ENCODE results near the gene CCNJ.
A peak's percentile ranks its signal among the peaks of the same experiment; 100 is the strongest.

The CCNJ gene

DNA sequence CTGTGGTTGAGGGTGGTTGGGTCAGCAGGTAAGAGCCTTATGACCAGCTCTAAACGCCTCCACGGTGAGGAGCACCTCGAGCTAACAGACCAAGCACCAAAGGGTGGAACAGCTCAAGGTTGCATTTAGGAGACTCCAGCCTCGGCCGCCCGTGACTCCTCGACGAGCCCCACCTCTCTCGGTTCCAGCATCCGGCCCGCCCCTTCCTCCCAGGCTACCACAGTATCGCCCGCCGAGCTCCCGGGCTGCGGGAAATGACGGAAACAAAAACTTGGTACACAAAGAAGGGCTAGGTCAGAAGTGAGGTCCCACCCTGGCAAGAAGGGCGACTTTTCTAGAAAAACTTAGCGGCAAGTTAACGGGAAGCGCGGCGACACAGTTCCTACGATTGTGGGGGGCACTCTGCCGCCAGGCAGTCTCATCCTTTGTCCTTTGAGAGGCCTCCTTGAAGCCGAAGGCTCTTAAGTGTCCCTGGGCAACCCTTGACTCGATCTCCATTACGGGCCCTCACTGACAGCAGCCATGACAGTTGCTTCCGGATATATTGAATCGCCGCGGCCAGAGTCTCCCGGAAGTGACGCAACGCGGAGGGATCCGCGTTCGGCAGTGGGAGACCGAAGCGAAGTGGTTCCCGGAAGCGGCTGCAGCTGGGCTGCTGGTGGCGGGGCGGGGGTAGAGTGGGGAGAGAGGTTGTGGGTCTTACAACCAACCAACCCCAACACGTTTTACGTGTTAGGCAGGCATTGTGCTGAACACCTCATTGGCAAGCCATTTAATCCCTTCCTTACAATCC lies 46.5 kb downstream of the CCNJ start:
- POLR2A ChIA-PET: interaction anchor here (0.7 to 2.1 kb wide), 2 partner anchors 35 to 40 kb away, joined by 3 to 44 read pairs; partner anchors contain the start of gene ZNF518A
- CTCF ChIA-PET: interaction anchor here (0.7 to 0.9 kb wide), 3 partner anchors 40 to 531 kb away, joined by 3 read pairs; partner anchors contain the start of gene ZNF518A
- peak overlapping the region; percentile 81 for H3K4me3 ChIP-seq (ENCODE audit: low read depth, low read length)

DNA sequence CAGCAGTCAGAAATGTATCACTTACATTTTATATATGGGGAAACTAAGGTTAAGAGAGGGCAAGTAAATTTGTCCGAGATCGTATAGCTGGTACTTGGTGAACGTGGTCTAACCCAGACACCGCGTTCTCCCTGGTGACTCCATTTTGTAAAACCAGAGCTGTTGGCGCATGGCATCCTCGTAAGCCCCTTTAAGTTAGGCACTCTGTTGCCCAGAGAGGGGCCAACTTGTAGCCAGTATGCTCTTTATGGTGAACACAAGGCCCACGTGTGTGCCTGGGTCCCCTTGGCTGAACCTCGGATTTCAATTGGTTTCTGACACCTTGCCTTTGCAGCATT lies 47.0 kb downstream of the CCNJ start:
- POLR2A ChIA-PET: interaction anchor here (0.6 to 2.1 kb wide), 2 partner anchors 40 to 196 kb away, joined by 3 to 44 read pairs; partner anchors contain the start of gene ZNF518A
- CTCF ChIA-PET: interaction anchor here (1.1 kb wide), 1 partner anchor 39 kb away, joined by 3 read pairs; the partner anchor contains the start of gene ZNF518A
- no peak for DNase-seq (ENCODE audit: low read depth, low spot score)
- H3K4me3 ChIP-seq (ENCODE audit: low read depth, low read length): peak overlapping the region; percentile 81
- TF ChIP-seq, protein P1, sequence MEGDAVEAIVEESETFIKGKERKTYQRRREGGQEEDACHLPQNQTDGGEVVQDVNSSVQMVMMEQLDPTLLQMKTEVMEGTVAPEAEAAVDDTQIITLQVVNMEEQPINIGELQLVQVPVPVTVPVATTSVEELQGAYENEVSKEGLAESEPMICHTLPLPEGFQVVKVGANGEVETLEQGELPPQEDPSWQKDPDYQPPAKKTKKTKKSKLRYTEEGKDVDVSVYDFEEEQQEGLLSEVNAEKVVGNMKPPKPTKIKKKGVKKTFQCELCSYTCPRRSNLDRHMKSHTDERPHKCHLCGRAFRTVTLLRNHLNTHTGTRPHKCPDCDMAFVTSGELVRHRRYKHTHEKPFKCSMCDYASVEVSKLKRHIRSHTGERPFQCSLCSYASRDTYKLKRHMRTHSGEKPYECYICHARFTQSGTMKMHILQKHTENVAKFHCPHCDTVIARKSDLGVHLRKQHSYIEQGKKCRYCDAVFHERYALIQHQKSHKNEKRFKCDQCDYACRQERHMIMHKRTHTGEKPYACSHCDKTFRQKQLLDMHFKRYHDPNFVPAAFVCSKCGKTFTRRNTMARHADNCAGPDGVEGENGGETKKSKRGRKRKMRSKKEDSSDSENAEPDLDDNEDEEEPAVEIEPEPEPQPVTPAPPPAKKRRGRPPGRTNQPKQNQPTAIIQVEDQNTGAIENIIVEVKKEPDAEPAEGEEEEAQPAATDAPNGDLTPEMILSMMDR (IDR thresholded peaks at IDR 0.05; ENCODE audit: insufficient read depth, low read length, missing control alignments): no peak

More for the DNA sequence above, 46.5 kb downstream of the CCNJ start:
- peak; percentile 74 for DNase-seq (ENCODE audit: low read depth, low spot score)
- TF ChIP-seq, protein P1 (IDR thresholded peaks at IDR 0.05; ENCODE audit: insufficient read depth, low read length, missing control alignments): no peak

DNA sequence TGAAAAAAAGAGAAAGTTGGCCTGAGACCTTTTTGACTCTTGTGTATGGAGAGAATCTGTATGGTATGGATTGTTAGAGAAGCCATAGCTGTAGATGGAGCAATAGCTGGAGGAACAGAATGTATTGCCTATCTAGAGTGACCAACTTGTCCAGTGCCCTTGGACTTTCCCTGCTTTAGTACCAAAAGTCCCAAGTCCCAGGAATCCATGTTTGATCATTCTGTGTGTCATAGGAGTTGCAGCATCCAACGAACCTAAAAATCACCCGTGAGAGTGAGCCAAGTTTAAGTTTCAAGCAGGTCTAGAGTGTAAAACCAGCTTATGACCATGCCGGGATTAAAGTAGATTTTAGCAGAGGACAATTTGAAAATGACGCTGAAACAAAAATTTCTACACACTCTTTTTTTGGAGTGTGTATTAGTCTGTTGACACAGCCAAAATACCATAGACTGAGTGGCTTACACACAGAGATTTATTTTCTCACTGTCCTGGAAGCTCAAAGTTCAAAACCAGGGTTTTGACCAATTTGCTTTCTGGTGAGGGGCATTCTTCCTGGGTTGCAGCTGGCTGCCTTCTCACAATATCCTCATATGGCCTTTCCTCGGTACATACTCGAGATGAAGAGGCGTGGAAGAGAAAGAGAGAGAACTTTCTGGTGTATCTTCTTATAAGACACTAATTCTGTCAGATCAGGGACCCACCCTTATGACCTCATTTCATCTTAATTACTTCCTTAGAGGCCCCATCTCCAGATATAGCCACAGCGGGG lies 49.8 kb downstream of the CCNJ start:
- POLR2A ChIA-PET: no interaction called here
- CTCF ChIA-PET: interaction anchor here (0.7 kb wide), 1 partner anchor 76 kb away, joined by 3 read pairs; no protein-coding TSS in a partner anchor
- no peak for DNase-seq (ENCODE audit: low read depth, low spot score)
- no peak overlapping the region for H3K4me3 ChIP-seq (ENCODE audit: low read depth, low read length)
- TF ChIP-seq, protein P1 (IDR thresholded peaks at IDR 0.05; ENCODE audit: insufficient read depth, low read length, missing control alignments): no peak

DNA sequence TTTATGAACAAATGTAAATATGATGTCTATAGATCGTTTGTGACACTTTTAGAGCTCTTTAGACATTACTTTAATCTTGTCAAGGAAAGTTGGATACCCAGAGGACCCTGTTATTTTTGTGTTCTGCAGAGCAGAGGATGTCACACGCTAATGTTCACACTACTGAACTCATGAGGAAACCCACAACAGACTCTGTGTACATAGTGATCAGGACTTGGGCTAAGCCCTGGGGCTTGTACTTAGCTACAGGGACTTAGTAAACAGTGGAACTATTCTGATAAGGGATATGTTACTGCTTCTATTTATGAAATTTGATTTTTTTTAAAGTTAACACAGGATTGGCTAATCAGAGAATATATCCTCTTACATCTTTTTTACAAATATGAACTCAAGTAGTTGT lies 50.6 kb downstream of the CCNJ start:
- no peak for DNase-seq (ENCODE audit: low read depth, low spot score)
- CTCF ChIA-PET: interaction anchor here (0.7 kb wide), 1 partner anchor 77 kb away, joined by 3 read pairs; no protein-coding TSS in a partner anchor
- H3K4me3 ChIP-seq (ENCODE audit: low read depth, low read length): no peak overlapping the region
- TF ChIP-seq, protein P1 (IDR thresholded peaks at IDR 0.05; ENCODE audit: insufficient read depth, low read length, missing control alignments): no peak
- POLR2A ChIA-PET: interaction anchor here (1.5 kb wide), 1 partner anchor 36 kb away, joined by 4 read pairs; the partner anchor contains the start of gene ZNF518A

DNA sequence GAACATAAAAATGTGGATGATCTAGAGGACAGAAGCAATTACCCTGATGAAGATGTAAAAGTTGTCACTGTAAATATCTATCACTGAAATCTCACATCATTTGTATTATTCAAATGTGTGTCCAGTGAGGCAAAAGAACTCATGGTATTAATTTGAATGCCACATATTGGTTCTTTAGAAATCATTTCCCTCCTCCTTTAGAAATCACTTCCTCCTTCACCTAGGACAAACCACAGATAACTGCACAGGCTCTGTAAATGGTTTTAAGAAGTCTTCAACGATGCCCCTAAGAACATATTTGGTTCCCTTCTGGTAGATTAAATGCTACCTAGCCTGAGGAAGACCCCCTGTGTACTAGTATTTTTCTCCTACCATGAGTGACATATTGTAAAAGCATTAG lies 53.6 kb downstream of the CCNJ start:
- ChIA-PET POLR2A (no interaction called here), CTCF (no interaction called here)
- no peak for DNase-seq (ENCODE audit: low read depth, low spot score)
- no peak overlapping the region for H3K4me3 ChIP-seq (ENCODE audit: low read depth, low read length)
- TF ChIP-seq, protein P1 (IDR thresholded peaks at IDR 0.05; ENCODE audit: insufficient read depth, low read length, missing control alignments): no peak

DNA sequence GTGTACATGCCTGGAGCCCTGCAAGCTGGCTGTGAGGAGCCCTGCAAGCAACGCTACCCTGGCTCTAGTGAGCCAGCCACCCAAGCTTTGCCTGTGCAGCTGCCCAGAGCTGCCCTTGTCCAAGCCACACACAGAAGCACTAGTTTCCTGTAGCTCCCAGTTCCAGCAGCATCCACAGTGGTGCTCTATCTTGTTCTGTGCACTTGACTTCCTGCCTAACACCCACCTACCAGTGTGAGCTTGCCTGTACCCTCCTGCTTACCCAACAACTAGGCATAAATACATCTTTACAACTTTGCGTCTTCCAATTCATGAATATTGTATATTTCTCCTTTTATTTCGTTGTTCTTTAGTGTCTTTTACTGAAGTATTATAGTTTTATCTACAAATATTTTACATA lies 54.5 kb downstream of the CCNJ start:
- ChIA-PET CTCF (no interaction called here), POLR2A (no interaction called here)
- TF ChIP-seq, protein P1 (IDR thresholded peaks at IDR 0.05; ENCODE audit: insufficient read depth, low read length, missing control alignments): no peak

More for the DNA sequence above, 54.5 kb downstream of the CCNJ start:
- no peak overlapping the region for H3K4me3 ChIP-seq (ENCODE audit: low read depth, low read length)
- DNase-seq (ENCODE audit: low read depth, low spot score): no peak

Data from AG04449 (cell line).